Ureter (tissue), 1 donor: ENCODE data around the gene LAMC2. TPM values are rescaled to one million over a fixed set of nuclear protein-coding genes. Genes with fewer than 3 reads are reported as not detected.
"Not testable (repeated sequence)": the region's sequence is repeated elsewhere in the genome, so short reads cannot be mapped to it uniquely, and the experiment has no call there.

Source experiments
- DNase-seq: peaks from one replicate; pipeline ENCODE4 v3.0.0-alpha.2; 2020; ENCODE audit warnings: low spot score
- total RNA-seq: library from RNA; stranded (reverse); gene quantifications from one replicate; pipeline ENCODE4 v1.2.4, GENCODE V29; 2023
- donor health status: DM: yes; HTN: yes; CAD: no.

The LAMC2 gene
- total RNA-seq: 14.5 TPM

- DNase-seq: peak; percentile 76
Observed at GRCh38 chr1:183185941-183186490, at the start of gene LAMC2. LAMC2 (plus strand) TSS chr1:183186264; CDS start chr1:183186353, 89 bp downstream.

- no peak for DNase-seq
Observed at GRCh38 chr1:183137782-183138181, 48.3 kb upstream of the LAMC2 start.

- no peak for DNase-seq
Observed at GRCh38 chr1:183138301-183138700, 47.8 kb upstream of the LAMC2 start.

- DNase-seq: no peak
Observed at GRCh38 chr1:183139281-183139942, 46.7 kb upstream of the LAMC2 start.

GRCh38 chr1:183140633-183141032, 45.4 kb upstream of the LAMC2 start:
- no peak for DNase-seq

- no peak for DNase-seq
Observed at GRCh38 chr1:183142171-183142570, 43.9 kb upstream of the LAMC2 start.

- no peak for DNase-seq
Observed at GRCh38 chr1:183143576-183144315, 42.3 kb upstream of the LAMC2 start.

GRCh38 chr1:183144752-183145151, 41.3 kb upstream of the LAMC2 start:
- DNase-seq: no peak

GRCh38 chr1:183147735-183148134, 38.3 kb upstream of the LAMC2 start:
- DNase-seq: no peak

GRCh38 chr1:183148599-183148998, 37.5 kb upstream of the LAMC2 start:
- no peak for DNase-seq

GRCh38 chr1:183149273-183149672, 36.8 kb upstream of the LAMC2 start:
- no peak for DNase-seq

- DNase-seq: not testable (repeated sequence)
Observed at GRCh38 chr1:183150032-183150431, 36.0 kb upstream of the LAMC2 start.

- no peak for DNase-seq
Observed at GRCh38 chr1:183150445-183150844, 35.6 kb upstream of the LAMC2 start.

GRCh38 chr1:183152180-183152579, 33.9 kb upstream of the LAMC2 start:
- DNase-seq: no peak

GRCh38 chr1:183155939-183156338, 30.1 kb upstream of the LAMC2 start:
- no peak for DNase-seq

- DNase-seq: peak; percentile 92
Observed at GRCh38 chr1:183159960-183160359, 26.1 kb upstream of the LAMC2 start.

- DNase-seq: no peak
Observed at GRCh38 chr1:183161391-183161790, 24.7 kb upstream of the LAMC2 start.

- no peak for DNase-seq
Observed at GRCh38 chr1:183163316-183163715, 22.7 kb upstream of the LAMC2 start.

- no peak for DNase-seq
Observed at GRCh38 chr1:183164340-183164739, 21.7 kb upstream of the LAMC2 start.

GRCh38 chr1:183164963-183165362, 21.1 kb upstream of the LAMC2 start:
- DNase-seq: no peak

GRCh38 chr1:183165456-183165855, 20.6 kb upstream of the LAMC2 start:
- no peak for DNase-seq

- no peak for DNase-seq
Observed at GRCh38 chr1:183166454-183166853, 19.6 kb upstream of the LAMC2 start.

- DNase-seq: no peak
Observed at GRCh38 chr1:183167676-183168075, 18.4 kb upstream of the LAMC2 start.
